ENCODE data around the gene SEMA7A. TPM values are rescaled to one million over a fixed set of nuclear protein-coding genes. Genes with fewer than 3 reads are reported as not detected.

SEMA7A gene
- total RNA-seq, 1 experiment from 2014 or later: 74.9 TPM

DNA sequence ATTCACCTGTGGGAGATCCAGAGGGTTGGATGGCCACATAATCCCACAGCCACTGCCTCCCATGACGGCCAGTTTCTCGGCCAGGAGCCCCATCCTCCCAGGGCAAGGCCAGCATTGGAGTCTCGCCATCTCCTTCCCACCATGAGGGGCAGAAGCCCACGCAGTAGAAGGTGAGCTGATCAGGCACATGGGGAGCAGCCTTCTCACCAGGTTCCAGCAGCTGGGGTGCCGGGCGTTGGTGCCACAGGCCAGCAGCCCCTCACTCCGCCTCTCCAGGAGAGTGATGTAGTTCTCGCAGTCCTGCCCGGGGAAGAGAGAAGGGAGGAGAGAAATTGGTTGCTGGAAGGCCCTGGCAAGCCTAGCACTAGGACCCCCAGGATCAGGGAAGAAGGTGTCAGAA lies 16.1 kb downstream of the SEMA7A start:
- Histone ChIP-seq H3K4me1 (ENCODE audit: insufficient read depth, low read length) (peaks cover 87% of the 10 kb centered on the region), H3F3A (ENCODE audit: low read length, unreplicated experiment) (no peaks in the 10 kb centered on the region), H3K9me2 (replicated peaks; ENCODE audit: low read length) (no peaks in the 10 kb centered on the region), H3K4me2 (ENCODE audit: low read length) (no peak overlapping the region; the same call in 1 of the 2 replicates), H3K9ac (ENCODE audit: low read length) (peak overlapping the region; percentile 22; the same call in 1 of the 2 replicates), H3K27me3 (ENCODE audit: low read length) (no peaks in the 10 kb centered on the region), H2AFZ (ENCODE audit: low read length) (no peak overlapping the region), H3K27ac (ENCODE audit: low read length) (peak overlapping the region; percentile 79), H3K9me3 (ENCODE audit: low read length) (no peaks in the 10 kb centered on the region), H4K20me1 (ENCODE audit: low read length) (peaks cover 50% of the 10 kb centered on the region), H3K79me2 (ENCODE audit: low read length) (peaks cover 96% of the 10 kb centered on the region), H3K36me3 (ENCODE audit: low read depth, low read length) (peaks cover 68% of the 10 kb centered on the region), H3K4me3 (ENCODE audit: low read length) (no peak overlapping the region)
- intact Hi-C loops (cut with micrococcal nuclease): no loop called here
- CTCF ChIA-PET: interaction anchor here (0.6 kb wide), 1 partner anchor 1084 kb away, joined by 6 read pairs; no protein-coding TSS in a partner anchor
- POLR2A ChIA-PET (ENCODE audit: unreplicated experiment): no interaction called here
- DNase-seq (no peak), ATAC-seq (no peak)
- TSS peak; percentile 85 for BruUV-seq (replicated peaks)
- TF ChIP-seq EZH2 (IDR thresholded peaks at IDR 0.05; ENCODE audit: low read length, unreplicated experiment) (no peak), EZH2phosphoT487 (IDR thresholded peaks at IDR 0.05; ENCODE audit: borderline replicate concordance, low read length) (no peak), CTCF (conservative IDR thresholded peaks at IDR 0.05; ENCODE audit: low read depth, low read length) (no peak)

GRCh38 chr15:74417225-74417624 lies 16.5 kb downstream of the SEMA7A start:
- H3K4me2 ChIP-seq (ENCODE audit: low read length): no peak overlapping the region
- BruUV-seq (replicated peaks): no TSS peak
- no peak overlapping the region for H2AFZ ChIP-seq (ENCODE audit: low read length)
- H3K4me3 ChIP-seq (ENCODE audit: low read length): no peak overlapping the region
- H3K4me1 ChIP-seq (ENCODE audit: insufficient read depth, low read length): peaks cover 83% of the 10 kb centered on the region
- H3K9ac ChIP-seq (ENCODE audit: low read length): peak overlapping the region; percentile 41
- intact Hi-C loops (cut with micrococcal nuclease): no loop called here
- H3K79me2 ChIP-seq (ENCODE audit: low read length): peaks cover 92% of the 10 kb centered on the region
- no peaks in the 10 kb centered on the region for H3K9me3 ChIP-seq (ENCODE audit: low read length)
- DNase-seq (peak; percentile 65), ATAC-seq (peak; percentile 72)
- CTCF ChIA-PET: interaction anchor here (0.6 kb wide), 1 partner anchor 1084 kb away, joined by 6 read pairs; no protein-coding TSS in a partner anchor
- POLR2A ChIA-PET (ENCODE audit: unreplicated experiment): no interaction called here
- no peaks in the 10 kb centered on the region for H3K27me3 ChIP-seq (ENCODE audit: low read length)
- no peaks in the 10 kb centered on the region for H3F3A ChIP-seq (ENCODE audit: low read length, unreplicated experiment)
- peaks cover 46% of the 10 kb centered on the region for H4K20me1 ChIP-seq (ENCODE audit: low read length)
- no peaks in the 10 kb centered on the region for H3K9me2 ChIP-seq (replicated peaks; ENCODE audit: low read length)
- TF ChIP-seq CTCF (conservative IDR thresholded peaks at IDR 0.05; ENCODE audit: low read depth, low read length): no peak
- no peak for TF ChIP-seq EZH2phosphoT487 (IDR thresholded peaks at IDR 0.05; ENCODE audit: borderline replicate concordance, low read length)
- TF ChIP-seq EZH2 (IDR thresholded peaks at IDR 0.05; ENCODE audit: low read length, unreplicated experiment): no peak
- peaks cover 65% of the 10 kb centered on the region for H3K36me3 ChIP-seq (ENCODE audit: low read depth, low read length)
- H3K27ac ChIP-seq (ENCODE audit: low read length): peak overlapping the region; percentile 79

DNA sequence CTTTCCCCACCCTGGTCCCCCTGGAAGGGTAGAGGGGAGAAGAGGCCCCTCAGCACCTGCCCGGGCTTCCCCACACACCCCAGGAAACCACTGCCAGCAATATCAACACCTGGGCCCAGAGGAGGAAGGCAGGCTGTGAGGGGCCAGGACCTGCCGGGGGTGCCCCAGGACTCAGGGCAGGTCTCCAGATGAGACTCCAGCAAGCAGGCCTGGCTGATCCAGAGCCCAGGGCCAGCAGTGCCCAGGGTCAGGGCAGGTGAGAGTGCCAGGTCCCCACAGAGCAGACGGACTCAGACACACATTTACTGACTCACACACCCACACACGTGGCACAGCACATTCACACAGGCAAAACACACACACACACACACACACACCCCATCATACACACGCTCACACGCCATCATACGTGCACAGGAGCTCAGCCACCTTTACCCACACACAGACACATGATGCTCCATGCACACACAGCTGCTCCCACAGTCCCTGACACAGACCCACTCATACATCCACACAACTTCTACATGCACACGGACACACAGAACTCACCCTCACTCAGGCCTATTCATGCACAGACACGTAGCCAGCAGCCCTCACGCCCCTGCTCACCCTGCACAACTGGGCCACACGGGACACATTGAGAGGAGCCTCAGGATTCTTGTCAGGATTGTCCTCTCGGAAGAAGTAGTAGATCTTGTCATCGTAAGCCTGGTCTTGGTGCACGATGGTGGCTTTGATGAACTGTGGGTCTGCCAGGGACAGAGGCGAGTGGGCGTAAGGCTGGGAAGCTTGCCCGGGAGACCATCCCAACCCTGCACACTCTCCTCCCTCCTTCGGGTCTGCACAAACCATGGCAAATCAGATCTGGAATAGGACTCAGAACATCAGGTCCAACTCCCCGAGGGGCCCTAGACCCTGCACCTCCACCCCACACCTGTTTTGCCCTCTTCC lies 17.5 kb downstream of the SEMA7A start:
- Histone ChIP-seq H2AFZ (ENCODE audit: low read length) (no peak overlapping the region), H3K4me1 (ENCODE audit: insufficient read depth, low read length) (peaks cover 73% of the 10 kb centered on the region), H3K4me3 (ENCODE audit: low read length) (no peak overlapping the region), H3K9me2 (replicated peaks; ENCODE audit: low read length) (no peaks in the 10 kb centered on the region), H3K9me3 (ENCODE audit: low read length) (no peaks in the 10 kb centered on the region), H4K20me1 (ENCODE audit: low read length) (peaks cover 36% of the 10 kb centered on the region), H3F3A (ENCODE audit: low read length, unreplicated experiment) (no peaks in the 10 kb centered on the region), H3K4me2 (ENCODE audit: low read length) (no peak overlapping the region), H3K79me2 (ENCODE audit: low read length) (peaks cover 82% of the 10 kb centered on the region), H3K27me3 (ENCODE audit: low read length) (no peaks in the 10 kb centered on the region), H3K27ac (ENCODE audit: low read length) (peak overlapping the region; percentile 79), H3K36me3 (ENCODE audit: low read depth, low read length) (peaks cover 70% of the 10 kb centered on the region), H3K9ac (ENCODE audit: low read length) (peak overlapping the region; percentile 41)
- DNase-seq (no peak), ATAC-seq (no peak)
- no peak for TF ChIP-seq CTCF (conservative IDR thresholded peaks at IDR 0.05; ENCODE audit: low read depth, low read length)
- TF ChIP-seq EZH2phosphoT487 (IDR thresholded peaks at IDR 0.05; ENCODE audit: borderline replicate concordance, low read length): no peak
- no peak for TF ChIP-seq EZH2 (IDR thresholded peaks at IDR 0.05; ENCODE audit: low read length, unreplicated experiment)
- intact Hi-C loops (cut with micrococcal nuclease): no loop called here
- no TSS peak for BruUV-seq (replicated peaks)
- CTCF ChIA-PET: no interaction called here
- POLR2A ChIA-PET (ENCODE audit: unreplicated experiment): no interaction called here
